Mononuclear cell (primary cell): ENCODE results near the gene ZNF599. TPM values are rescaled to one million over a fixed set of nuclear protein-coding genes. Genes with fewer than 3 reads are reported as not detected.
A peak's percentile ranks its signal among the peaks of the same experiment; 100 is the strongest.
"Not testable (repeated sequence)": the region's sequence is repeated elsewhere in the genome, so short reads cannot be mapped to it uniquely, and the experiment has no call there.

Experiments
- H3K27me3 ChIP-seq: 2 replicates; pipeline ENCODE4 v1.6.0; 2011; ENCODE audit warnings: low read length, control low read depth; ENCODE audit not compliant: insufficient read depth
- H3K4me1 ChIP-seq: 2 replicates; pipeline ENCODE4 v1.5.1; 2011; ENCODE audit warnings: mild to moderate bottlenecking, low read length, control low read depth; ENCODE audit not compliant: insufficient read depth
- H3K4me3 ChIP-seq: 2 replicates; pipeline ENCODE4 v1.5.1; 2011; ENCODE audit warnings: mild to moderate bottlenecking, low read length, moderate library complexity
- H3K9me3 ChIP-seq: 2 replicates; pipeline ENCODE4 v1.5.1; 2011; ENCODE audit warnings: low read depth, mild to moderate bottlenecking, control low read depth, low read length
- total RNA-seq: library from RNA; depleted of rRNA; stranded (reverse); fragments of >200 nt; gene quantifications from one replicate; pipeline ENCODE4 v1.2.3, GENCODE V29; 2012

ZNF599 gene
- 2.3 TPM for total RNA-seq

GRCh38 chr19:34772697-34773554, at the start of gene ZNF599:
TSS of gene ZNF599 (minus strand) at chr19:34773215. CDS start at chr19:34772841, 374 bp downstream.
- peaks cover 8% of the 10 kb centered on the region for H3K27me3 ChIP-seq
- H3K9me3 ChIP-seq: no peaks in the 10 kb centered on the region
- H3K4me3 ChIP-seq: peak within 1 kb of the TSS; percentile 69
- H3K4me1 ChIP-seq: peaks cover 15% of the 10 kb centered on the region

DNA sequence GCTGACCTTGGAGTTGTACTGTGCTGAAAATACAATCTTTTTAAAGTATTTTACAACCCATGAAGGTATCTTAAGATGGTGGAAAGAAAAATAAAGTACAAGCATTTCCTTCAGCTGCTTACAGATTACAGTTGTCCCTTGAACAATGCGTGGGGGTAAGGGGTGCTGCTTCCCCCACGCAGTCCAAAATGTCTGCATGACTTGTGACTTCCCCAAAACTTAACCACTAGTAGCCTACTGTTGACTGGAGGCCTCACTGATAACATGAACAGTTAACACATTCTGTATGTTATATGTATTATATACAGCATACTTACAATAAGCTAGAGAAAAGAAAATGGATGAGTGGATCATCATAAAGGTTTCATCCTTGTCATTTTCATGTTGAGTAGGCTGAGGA, 45.3 kb upstream of the ZNF599 start:
- Histone ChIP-seq H3K4me3 (no peak overlapping the region), H3K27me3 (no peaks in the 10 kb centered on the region), H3K9me3 (peaks cover 4% of the 10 kb centered on the region), H3K4me1 (no peaks in the 10 kb centered on the region)

- Histone ChIP-seq H3K9me3 (no peaks in the 10 kb centered on the region), H3K4me3 (no peak overlapping the region), H3K4me1 (no peaks in the 10 kb centered on the region), H3K27me3 (no peaks in the 10 kb centered on the region)
Measured at GRCh38 chr19:34816708-34817107, 43.7 kb upstream of the ZNF599 start.

- Histone ChIP-seq H3K4me1 (no peaks in the 10 kb centered on the region), H3K9me3 (peaks cover 4% of the 10 kb centered on the region)
Measured at GRCh38 chr19:34808566-34808965, 35.6 kb upstream of the ZNF599 start.

DNA sequence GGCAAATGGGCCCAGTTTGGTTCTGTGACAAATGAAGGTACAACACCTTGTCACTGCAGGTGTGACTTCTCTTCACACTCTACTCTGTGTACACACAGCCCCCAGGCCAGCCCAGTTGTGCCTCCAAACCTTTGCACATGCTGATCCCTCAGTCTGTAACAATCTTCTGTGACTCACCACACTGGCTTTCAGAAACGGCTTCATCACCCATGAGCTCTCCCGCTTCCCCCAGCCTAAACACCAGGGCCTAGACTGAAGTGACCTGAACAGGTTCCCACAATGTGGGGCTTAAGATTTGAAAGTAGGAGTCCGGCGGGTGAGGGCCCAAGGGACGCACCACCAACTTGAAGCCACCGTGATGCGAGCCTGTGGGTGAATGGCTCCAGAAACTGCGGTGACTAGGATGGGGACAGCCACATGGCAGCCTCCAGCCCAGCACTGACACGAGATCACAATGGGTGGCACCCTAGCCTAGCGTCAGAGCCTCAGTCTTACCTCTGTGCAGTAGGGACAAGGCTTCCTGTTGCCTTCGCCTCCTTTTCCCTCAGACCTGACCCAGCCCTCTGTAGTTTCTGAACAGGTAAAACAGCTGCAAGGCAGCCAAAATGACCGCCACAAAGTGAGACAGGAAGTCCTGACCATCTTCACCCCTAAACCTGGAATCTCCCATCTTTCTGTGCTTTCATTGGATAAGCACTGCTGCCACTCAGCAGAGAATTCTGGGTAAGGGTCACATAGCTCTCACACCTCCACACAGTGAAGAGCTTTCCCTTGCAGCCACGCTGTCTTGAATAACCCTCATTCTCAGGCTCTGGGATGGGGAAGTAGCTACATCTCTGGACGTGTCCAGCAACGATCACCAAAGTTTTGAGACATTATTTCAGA, 34.2 kb upstream of the ZNF599 start:
- no peaks in the 10 kb centered on the region for H3K27me3 ChIP-seq
- H3K4me1 ChIP-seq: no peaks in the 10 kb centered on the region
- H3K9me3 ChIP-seq: peaks cover 4% of the 10 kb centered on the region
- no peak overlapping the region for H3K4me3 ChIP-seq

More at GRCh38 chr19:34808566-34808965, 35.6 kb upstream of the ZNF599 start:
- Histone ChIP-seq H3K4me3 (no peak overlapping the region), H3K27me3 (no peaks in the 10 kb centered on the region)

GRCh38 chr19:34804115-34804514, 31.1 kb upstream of the ZNF599 start:
- Histone ChIP-seq H3K4me1 (no peaks in the 10 kb centered on the region), H3K9me3 (peaks cover 4% of the 10 kb centered on the region), H3K27me3 (no peaks in the 10 kb centered on the region), H3K4me3 (no peak overlapping the region)

DNA sequence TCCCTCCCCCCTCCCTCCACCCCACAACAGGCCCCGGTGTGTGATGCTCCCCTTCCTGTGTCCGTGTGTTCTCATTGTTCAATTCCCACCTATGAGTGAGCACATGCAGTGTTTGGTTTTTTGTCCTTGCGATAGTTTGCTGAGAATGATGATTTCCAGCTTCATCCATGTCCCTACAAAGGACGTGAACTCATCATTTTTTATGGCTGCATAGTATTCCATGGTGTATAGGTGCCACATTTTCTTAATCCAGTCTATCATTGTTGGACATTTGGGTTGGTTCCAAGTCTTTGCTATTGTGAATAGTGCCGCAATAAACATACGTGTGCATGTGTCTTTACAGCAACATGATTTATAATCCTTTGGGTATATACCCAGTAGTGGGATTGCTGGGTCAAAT, 23.9 kb upstream of the ZNF599 start:
- not testable (repeated sequence) for H3K4me1 ChIP-seq, H3K4me3 ChIP-seq, H3K9me3 ChIP-seq, H3K27me3 ChIP-seq

DNA sequence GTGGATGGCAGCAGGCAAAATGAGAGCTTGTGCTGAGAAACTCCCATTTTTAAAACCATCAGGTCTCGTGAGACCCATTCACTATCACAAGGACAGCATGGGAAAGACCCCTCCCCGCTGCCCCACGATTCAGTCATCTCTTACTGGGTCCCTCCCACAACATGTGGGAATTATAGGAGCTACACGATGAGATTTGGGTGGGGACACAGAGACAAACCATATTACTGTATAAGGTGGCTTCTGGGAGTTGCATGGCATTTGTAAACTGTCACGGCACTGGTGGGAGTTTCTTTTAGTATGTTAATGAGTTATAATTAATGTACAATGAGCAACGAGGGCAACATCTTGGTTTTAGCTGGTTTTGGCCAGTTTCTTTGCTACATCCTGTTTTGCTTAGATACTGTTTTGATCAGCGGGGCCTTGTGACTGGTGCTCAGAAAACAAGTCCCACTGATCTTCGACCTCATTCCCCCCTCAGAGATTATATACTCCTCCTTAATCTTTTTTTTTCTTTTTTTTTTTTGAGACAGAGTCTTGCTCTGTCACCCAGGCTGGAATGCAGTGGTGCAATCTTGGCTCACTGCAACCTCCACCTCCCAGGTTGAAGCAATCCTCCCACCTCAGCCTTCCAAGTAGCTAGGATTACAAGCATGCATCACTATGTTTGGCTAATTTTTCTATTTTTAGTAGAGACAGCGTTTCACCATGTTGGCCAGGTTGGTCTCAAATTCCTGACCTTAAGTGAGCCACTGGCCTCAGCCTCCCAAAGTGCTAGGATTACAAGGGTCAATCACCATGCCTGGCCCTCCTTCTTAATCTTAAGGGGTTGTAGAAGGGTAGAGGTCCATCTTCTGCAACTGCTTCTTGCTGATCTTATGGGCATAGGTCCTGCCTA, 21.3 kb upstream of the ZNF599 start:
- Histone ChIP-seq H3K4me1 (no peaks in the 10 kb centered on the region), H3K9me3 (no peaks in the 10 kb centered on the region), H3K27me3 (no peaks in the 10 kb centered on the region), H3K4me3 (no peak overlapping the region)

DNA sequence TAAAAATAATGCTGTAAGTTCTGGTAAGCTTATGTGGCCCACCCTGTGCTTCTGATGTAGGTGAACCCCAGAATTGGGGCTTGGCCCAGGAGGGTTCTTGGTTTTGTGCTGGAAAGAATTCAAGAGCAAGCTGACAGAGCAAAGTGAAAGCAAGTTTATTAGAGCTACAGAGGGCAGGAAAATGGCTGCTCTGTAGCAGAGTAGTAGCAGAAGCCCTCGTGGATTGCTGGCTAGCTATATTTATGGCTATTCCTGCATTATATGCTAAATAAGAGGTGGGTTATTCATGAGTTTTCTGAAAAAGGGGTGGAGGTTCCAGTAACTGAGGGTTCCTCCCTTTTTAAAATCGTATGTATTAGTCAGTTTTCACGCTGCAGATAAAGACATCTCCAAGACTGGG, 20.6 kb upstream of the ZNF599 start:
- H3K4me3 ChIP-seq: no peak overlapping the region
- no peaks in the 10 kb centered on the region for H3K9me3 ChIP-seq
- H3K27me3 ChIP-seq: no peaks in the 10 kb centered on the region
- H3K4me1 ChIP-seq: no peaks in the 10 kb centered on the region

DNA sequence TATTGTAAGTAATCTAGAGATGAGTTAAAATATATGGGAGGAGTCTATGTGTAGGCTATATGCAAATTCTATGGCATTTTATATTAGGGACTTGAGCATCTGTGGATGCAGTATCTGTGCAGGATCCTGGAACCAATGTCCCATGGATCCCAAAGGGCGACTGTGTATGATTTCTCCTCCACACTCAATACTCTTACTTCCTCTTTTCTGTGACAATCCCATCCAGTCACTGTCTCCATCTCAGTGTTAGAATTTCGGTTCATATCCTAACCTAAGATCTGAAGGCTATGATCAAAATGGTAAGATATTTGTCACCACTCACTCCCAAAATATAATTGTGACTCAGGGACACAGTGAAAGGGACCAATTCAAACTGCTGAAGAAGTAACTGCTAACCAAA, 15.1 kb upstream of the ZNF599 start:
- Histone ChIP-seq H3K4me1 (no peaks in the 10 kb centered on the region), H3K9me3 (no peaks in the 10 kb centered on the region), H3K27me3 (no peaks in the 10 kb centered on the region), H3K4me3 (no peak overlapping the region)

DNA sequence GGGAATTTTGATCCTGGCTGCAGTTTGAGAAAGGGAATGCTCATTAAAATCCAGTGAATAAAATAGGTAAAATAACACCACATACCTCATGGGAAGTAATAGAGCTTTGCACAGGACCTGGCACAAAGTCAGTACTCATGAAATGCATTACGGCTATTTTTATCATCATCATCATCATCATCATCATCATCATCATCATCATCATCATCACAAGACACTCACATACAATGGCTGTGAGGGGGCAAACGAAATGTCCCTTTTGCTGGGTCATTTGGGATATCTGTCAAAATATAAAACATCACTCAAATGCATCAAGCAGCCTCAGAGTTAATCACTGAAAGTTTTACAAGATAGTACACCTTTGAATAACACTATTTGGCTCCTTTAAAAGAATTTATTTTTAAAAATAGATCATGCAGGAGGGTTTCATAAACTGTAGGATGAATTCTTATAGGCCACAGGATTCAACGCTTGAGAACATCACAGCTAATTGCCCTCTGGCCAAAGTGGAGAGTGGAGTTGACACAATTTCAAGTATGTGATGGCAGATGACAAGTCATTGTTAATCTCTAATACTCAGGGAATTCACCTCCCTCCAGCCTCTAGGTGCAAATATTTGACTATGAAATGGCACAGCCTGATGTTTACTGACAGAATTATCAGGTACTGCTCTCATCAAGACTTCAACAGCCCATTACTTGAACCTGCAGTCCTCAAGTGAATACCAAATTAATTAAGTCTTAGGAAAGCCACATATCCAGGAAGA, 14.2 kb upstream of the ZNF599 start:
- Histone ChIP-seq H3K4me1 (no peaks in the 10 kb centered on the region), H3K27me3 (no peaks in the 10 kb centered on the region), H3K9me3 (no peaks in the 10 kb centered on the region), H3K4me3 (no peak overlapping the region)

- Histone ChIP-seq H3K4me1 (no peaks in the 10 kb centered on the region), H3K27me3 (no peaks in the 10 kb centered on the region), H3K9me3 (no peaks in the 10 kb centered on the region), H3K4me3 (no peak overlapping the region)
Measured at GRCh38 chr19:34786236-34786635, 13.2 kb upstream of the ZNF599 start.

DNA sequence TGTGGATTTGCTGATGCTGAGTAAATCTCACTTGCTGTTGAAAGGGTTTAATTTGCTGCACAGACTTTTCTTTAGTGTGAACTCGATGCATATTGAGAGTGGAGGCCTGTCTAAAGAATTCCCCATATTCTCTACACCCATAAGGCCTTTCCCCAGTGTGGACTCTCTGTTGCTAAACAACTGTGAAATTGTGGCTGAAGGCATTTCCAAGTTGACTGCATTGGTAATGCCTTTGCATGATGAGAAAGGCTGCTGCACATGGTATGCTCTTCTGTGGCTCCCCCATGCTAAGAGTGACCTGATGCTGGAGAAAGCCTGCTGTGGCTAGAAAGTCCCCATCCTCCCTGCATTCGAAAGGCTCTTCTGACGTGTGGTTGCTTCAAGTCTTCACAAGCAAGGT, 6.6 kb upstream of the ZNF599 start:
- Histone ChIP-seq H3K4me3 (no peak overlapping the region), H3K4me1 (no peaks in the 10 kb centered on the region), H3K27me3 (peaks cover 8% of the 10 kb centered on the region), H3K9me3 (no peaks in the 10 kb centered on the region)

DNA sequence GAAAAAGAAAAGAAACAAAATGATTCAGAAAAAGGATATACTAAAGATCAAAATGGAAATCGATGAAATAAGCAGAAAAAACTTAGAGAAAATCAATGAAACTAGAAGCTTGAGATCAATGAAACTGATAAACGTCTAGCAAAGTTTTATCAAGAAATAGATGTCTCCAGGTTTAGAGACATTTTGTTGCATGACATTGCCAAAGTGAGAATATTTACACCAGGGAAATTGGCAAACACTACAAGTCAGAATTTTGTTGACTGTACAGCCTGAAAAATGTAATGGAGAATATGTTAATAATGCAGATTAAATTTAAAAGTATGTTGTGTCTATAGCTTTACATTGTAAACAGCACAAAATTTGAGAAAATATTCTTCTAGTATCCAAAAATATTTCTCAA, 5.3 kb upstream of the ZNF599 start:
- Histone ChIP-seq H3K9me3 (no peaks in the 10 kb centered on the region), H3K4me1 (peaks cover 2% of the 10 kb centered on the region), H3K4me3 (no peak overlapping the region), H3K27me3 (peaks cover 8% of the 10 kb centered on the region)
